Measurements from ENCODE around the gene AFF1.

GRCh38 chr4:87074121-87074488 is 139.3 kb downstream of the AFF1 start:
- TF ChIP-seq CTCF (IDR thresholded peaks at IDR 0.05; ENCODE audit: low read depth, low read length, missing input control) = no peak
- TF ChIP-seq REST (IDR thresholded peaks at IDR 0.05) = no peak
- no peak for TF ChIP-seq FOXA1 (IDR thresholded peaks at IDR 0.05)

Data from liver (tissue), 2 donors.